SK-N-SH treated with all-trans-retinoic acid at 6 μM for 48 hours (cell line): ENCODE results near the gene HERC2.

ENCODE experiments used
- ATAC-seq: fragments of 200-7000 bp; cut with Tn5 transposase; 3 replicates; pipeline ENCODE4 v1.9.1; 2020; ENCODE audit warnings: mild to moderate bottlenecking, moderate library complexity
- ARNTL ChIP-seq: fragments of 450-650 bp; formaldehyde crosslinking; IDR thresholded peaks from 2 replicates; pipeline ENCODE4 v1.5.0; 2020; ENCODE audit warnings: low read depth, mild to moderate bottlenecking, moderate library complexity, borderline replicate concordance
- BACH2 ChIP-seq: fragments of 250-450 bp; sonication (Bioruptor Pico); IDR thresholded peaks from 2 replicates; pipeline ENCODE4 v1.9.0; 2021; ENCODE audit warnings: mild to moderate bottlenecking, borderline replicate concordance
- ESRRG ChIP-seq: fragments of 250-450 bp; sonication (Bioruptor Pico); IDR thresholded peaks from 2 replicates; pipeline ENCODE4 v1.6.1; 2021; ENCODE audit warnings: mild to moderate bottlenecking
- GLIS3 ChIP-seq: fragments of 250-450 bp; sonication (Bioruptor Pico); IDR thresholded peaks from 2 replicates; pipeline ENCODE4 v1.5.0; 2020; ENCODE audit warnings: mild to moderate bottlenecking, moderate library complexity
- ISL1 ChIP-seq: fragments of 250-450 bp; sonication (Bioruptor Pico); IDR thresholded peaks from 2 replicates; pipeline ENCODE4 v2.1.2; 2022; ENCODE audit warnings: mild to moderate bottlenecking, moderate library complexity
- OSR1 ChIP-seq: fragments of 250-450 bp; sonication (Bioruptor Pico); IDR thresholded peaks from 2 replicates; pipeline ENCODE4 v1.8.0; 2022; ENCODE audit warnings: moderate library complexity, mild to moderate bottlenecking, inconsistent platforms
- PPARA ChIP-seq: fragments of 250-450 bp; sonication (Bioruptor Pico); IDR thresholded peaks from 2 replicates; pipeline ENCODE4 v1.5.0; 2020; ENCODE audit warnings: mild to moderate bottlenecking, borderline replicate concordance
- RARB ChIP-seq: fragments of 250-450 bp; sonication (Bioruptor Pico); IDR thresholded peaks from 2 replicates; pipeline ENCODE4 v1.8.0; 2021; ENCODE audit warnings: mild to moderate bottlenecking, moderate library complexity
- SNAI2 ChIP-seq: fragments of 250-450 bp; sonication (Bioruptor Pico); IDR thresholded peaks from 2 replicates; pipeline ENCODE4 v1.5.0; 2020; ENCODE audit warnings: mild to moderate bottlenecking, moderate library complexity
- TCF4 ChIP-seq: fragments of 250-450 bp; sonication (Bioruptor Pico); IDR thresholded peaks from 2 replicates; pipeline ENCODE4 v1.8.0; 2021; ENCODE audit warnings: mild to moderate bottlenecking, moderate library complexity, borderline replicate concordance
- TOX ChIP-seq: fragments of 250-450 bp; sonication (Bioruptor Pico); IDR thresholded peaks from 2 replicates; pipeline ENCODE4 v1.8.0; 2021; ENCODE audit warnings: mild to moderate bottlenecking, moderate library complexity, borderline replicate concordance
- ZFP30 ChIP-seq: fragments of 450-650 bp; formaldehyde crosslinking; IDR thresholded peaks from 2 replicates; pipeline ENCODE4 v1.5.0; 2022; ENCODE audit warnings: mild to moderate bottlenecking, moderate library complexity
- ZNF565 ChIP-seq: fragments of 450-650 bp; formaldehyde crosslinking; conservative IDR thresholded peaks from 2 replicates; pipeline ENCODE4 v1.5.0; 2020; ENCODE audit warnings: low read depth, mild to moderate bottlenecking, moderate library complexity
- ZNF70 ChIP-seq: fragments of 450-650 bp; formaldehyde crosslinking; IDR thresholded peaks from 2 replicates; pipeline ENCODE4 v1.5.0; 2020; ENCODE audit warnings: mild to moderate bottlenecking, moderate library complexity
- ZNF8 ChIP-seq: fragments of 450-650 bp; formaldehyde crosslinking; IDR thresholded peaks from 2 replicates; pipeline ENCODE4 v1.5.0; 2020; ENCODE audit warnings: mild to moderate bottlenecking, moderate library complexity
- TF ChIP-seq, protein P1 (sequence below): fragments of 250-450 bp; sonication (Bioruptor Pico); IDR thresholded peaks from 2 replicates; pipeline ENCODE4 v1.8.0; 2021; ENCODE audit warnings: low read depth, mild to moderate bottlenecking, moderate library complexity, borderline replicate concordance
- TF ChIP-seq, protein P2 (sequence below): fragments of 250-450 bp; sonication (Bioruptor Pico); IDR thresholded peaks from 2 replicates; pipeline ENCODE4 v1.8.0; 2020; ENCODE audit warnings: mild to moderate bottlenecking, moderate library complexity, borderline replicate concordance
- TF ChIP-seq, protein P3 (sequence below): fragments of 250-450 bp; sonication (Bioruptor Pico); IDR thresholded peaks from 2 replicates; pipeline ENCODE4 v1.5.1; 2021; ENCODE audit warnings: mild to moderate bottlenecking, moderate library complexity
- TF ChIP-seq, protein P4 (sequence below): fragments of 250-450 bp; sonication (Bioruptor Pico); IDR thresholded peaks from 2 replicates; pipeline ENCODE4 v1.5.0; 2020; ENCODE audit warnings: mild to moderate bottlenecking, moderate library complexity
- TF ChIP-seq, protein P5 (sequence below): fragments of 250-450 bp; sonication (Bioruptor Pico); IDR thresholded peaks from 2 replicates; pipeline ENCODE4 v1.5.1; 2020; ENCODE audit warnings: low read depth, mild to moderate bottlenecking, moderate library complexity

The HERC2 gene

DNA sequence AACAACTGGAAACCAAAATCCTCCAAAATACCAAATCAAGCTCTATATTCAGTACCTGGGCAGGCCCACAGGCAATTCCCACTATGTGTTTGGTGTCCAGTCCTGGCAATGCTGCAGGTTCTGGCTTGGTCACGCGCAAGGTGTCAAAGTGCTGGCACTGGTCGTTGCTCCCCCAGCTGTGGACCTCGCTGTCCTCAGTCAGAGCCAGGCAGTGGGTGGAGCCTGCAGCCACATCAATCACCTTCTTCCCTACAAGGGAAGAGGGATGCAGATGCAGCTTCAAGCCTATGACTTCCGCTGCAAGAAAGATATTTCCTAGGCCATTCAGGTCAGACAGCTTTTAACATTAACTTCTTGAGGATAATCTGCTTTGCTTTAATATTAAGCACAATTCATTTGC is 61.3 kb downstream of the HERC2 start:
- TF ChIP-seq ESRRG (CRISPR knock-in tag) (no peak), BACH2 (CRISPR knock-in tag) (no peak), ISL1 (CRISPR knock-in tag) (no peak), RARB (no peak), ZNF8 (CRISPR knock-in tag) (no peak), SNAI2 (CRISPR knock-in tag) (no peak), ZNF565 (no peak), PPARA (no peak)
- TF ChIP-seq, all 23 proteins: peak for 0
- ATAC-seq = no peak

DNA sequence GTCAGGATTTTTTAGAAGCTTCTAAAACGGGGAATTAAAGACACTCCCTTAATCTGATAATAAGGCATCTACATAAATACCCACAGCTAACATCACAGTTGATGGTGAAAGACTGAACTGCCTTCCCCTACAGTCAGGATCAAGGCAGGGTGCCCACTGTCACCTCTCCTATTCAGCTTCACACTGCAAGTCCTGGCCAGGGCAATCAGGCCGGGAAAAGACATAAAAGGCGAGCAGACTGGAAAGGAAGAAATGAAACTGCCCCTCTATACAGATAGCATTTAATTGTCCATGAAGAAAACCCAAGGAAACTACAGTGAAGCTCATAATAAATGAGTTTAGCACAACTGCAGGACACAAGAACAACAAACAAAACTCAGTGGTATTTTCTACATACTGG is 61.7 kb downstream of the HERC2 start:
- ATAC-seq = no peak
- TF ChIP-seq, protein P1, sequence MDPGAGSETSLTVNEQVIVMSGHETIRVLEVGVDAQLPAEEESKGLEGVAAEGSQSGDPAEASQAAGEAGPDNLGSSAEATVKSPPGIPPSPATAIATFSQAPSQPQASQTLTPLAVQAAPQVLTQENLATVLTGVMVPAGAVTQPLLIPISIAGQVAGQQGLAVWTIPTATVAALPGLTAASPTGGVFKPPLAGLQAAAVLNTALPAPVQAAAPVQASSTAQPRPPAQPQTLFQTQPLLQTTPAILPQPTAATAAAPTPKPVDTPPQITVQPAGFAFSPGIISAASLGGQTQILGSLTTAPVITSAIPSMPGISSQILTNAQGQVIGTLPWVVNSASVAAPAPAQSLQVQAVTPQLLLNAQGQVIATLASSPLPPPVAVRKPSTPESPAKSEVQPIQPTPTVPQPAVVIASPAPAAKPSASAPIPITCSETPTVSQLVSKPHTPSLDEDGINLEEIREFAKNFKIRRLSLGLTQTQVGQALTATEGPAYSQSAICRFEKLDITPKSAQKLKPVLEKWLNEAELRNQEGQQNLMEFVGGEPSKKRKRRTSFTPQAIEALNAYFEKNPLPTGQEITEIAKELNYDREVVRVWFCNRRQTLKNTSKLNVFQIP = no peak
- TF ChIP-seq ZNF70 (CRISPR knock-in tag) (no peak), TOX (CRISPR knock-in tag) (no peak), PPARA (no peak), ZNF565 (no peak), ARNTL (CRISPR knock-in tag) (no peak), OSR1 (CRISPR knock-in tag) (no peak), ZFP30 (CRISPR knock-in tag) (no peak), RARB (no peak), ESRRG (CRISPR knock-in tag) (no peak), BACH2 (CRISPR knock-in tag) (no peak), GLIS3 (no peak), ZNF8 (CRISPR knock-in tag) (no peak), TCF4 (CRISPR knock-in tag) (no peak)
- TF ChIP-seq, protein P2, sequence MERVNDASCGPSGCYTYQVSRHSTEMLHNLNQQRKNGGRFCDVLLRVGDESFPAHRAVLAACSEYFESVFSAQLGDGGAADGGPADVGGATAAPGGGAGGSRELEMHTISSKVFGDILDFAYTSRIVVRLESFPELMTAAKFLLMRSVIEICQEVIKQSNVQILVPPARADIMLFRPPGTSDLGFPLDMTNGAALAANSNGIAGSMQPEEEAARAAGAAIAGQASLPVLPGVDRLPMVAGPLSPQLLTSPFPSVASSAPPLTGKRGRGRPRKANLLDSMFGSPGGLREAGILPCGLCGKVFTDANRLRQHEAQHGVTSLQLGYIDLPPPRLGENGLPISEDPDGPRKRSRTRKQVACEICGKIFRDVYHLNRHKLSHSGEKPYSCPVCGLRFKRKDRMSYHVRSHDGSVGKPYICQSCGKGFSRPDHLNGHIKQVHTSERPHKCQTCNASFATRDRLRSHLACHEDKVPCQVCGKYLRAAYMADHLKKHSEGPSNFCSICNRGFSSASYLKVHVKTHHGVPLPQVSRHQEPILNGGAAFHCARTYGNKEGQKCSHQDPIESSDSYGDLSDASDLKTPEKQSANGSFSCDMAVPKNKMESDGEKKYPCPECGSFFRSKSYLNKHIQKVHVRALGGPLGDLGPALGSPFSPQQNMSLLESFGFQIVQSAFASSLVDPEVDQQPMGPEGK (CRISPR knock-in tag) = no peak
- TF ChIP-seq, protein P3, sequence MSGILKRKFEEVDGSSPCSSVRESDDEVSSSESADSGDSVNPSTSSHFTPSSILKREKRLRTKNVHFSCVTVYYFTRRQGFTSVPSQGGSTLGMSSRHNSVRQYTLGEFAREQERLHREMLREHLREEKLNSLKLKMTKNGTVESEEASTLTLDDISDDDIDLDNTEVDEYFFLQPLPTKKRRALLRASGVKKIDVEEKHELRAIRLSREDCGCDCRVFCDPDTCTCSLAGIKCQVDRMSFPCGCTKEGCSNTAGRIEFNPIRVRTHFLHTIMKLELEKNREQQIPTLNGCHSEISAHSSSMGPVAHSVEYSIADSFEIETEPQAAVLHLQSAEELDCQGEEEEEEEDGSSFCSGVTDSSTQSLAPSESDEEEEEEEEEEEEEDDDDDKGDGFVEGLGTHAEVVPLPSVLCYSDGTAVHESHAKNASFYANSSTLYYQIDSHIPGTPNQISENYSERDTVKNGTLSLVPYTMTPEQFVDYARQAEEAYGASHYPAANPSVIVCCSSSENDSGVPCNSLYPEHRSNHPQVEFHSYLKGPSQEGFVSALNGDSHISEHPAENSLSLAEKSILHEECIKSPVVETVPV = no peak
- TF ChIP-seq, protein P4, sequence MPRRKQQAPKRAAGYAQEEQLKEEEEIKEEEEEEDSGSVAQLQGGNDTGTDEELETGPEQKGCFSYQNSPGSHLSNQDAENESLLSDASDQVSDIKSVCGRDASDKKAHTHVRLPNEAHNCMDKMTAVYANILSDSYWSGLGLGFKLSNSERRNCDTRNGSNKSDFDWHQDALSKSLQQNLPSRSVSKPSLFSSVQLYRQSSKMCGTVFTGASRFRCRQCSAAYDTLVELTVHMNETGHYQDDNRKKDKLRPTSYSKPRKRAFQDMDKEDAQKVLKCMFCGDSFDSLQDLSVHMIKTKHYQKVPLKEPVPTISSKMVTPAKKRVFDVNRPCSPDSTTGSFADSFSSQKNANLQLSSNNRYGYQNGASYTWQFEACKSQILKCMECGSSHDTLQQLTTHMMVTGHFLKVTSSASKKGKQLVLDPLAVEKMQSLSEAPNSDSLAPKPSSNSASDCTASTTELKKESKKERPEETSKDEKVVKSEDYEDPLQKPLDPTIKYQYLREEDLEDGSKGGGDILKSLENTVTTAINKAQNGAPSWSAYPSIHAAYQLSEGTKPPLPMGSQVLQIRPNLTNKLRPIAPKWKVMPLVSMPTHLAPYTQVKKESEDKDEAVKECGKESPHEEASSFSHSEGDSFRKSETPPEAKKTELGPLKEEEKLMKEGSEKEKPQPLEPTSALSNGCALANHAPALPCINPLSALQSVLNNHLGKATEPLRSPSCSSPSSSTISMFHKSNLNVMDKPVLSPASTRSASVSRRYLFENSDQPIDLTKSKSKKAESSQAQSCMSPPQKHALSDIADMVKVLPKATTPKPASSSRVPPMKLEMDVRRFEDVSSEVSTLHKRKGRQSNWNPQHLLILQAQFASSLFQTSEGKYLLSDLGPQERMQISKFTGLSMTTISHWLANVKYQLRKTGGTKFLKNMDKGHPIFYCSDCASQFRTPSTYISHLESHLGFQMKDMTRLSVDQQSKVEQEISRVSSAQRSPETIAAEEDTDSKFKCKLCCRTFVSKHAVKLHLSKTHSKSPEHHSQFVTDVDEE (CRISPR knock-in tag) = no peak
- TF ChIP-seq, protein P5, sequence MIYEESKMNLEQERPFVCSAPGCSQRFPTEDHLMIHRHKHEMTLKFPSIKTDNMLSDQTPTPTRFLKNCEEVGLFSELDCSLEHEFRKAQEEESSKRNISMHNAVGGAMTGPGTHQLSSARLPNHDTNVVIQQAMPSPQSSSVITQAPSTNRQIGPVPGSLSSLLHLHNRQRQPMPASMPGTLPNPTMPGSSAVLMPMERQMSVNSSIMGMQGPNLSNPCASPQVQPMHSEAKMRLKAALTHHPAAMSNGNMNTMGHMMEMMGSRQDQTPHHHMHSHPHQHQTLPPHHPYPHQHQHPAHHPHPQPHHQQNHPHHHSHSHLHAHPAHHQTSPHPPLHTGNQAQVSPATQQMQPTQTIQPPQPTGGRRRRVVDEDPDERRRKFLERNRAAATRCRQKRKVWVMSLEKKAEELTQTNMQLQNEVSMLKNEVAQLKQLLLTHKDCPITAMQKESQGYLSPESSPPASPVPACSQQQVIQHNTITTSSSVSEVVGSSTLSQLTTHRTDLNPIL (CRISPR knock-in tag) = no peak

DNA sequence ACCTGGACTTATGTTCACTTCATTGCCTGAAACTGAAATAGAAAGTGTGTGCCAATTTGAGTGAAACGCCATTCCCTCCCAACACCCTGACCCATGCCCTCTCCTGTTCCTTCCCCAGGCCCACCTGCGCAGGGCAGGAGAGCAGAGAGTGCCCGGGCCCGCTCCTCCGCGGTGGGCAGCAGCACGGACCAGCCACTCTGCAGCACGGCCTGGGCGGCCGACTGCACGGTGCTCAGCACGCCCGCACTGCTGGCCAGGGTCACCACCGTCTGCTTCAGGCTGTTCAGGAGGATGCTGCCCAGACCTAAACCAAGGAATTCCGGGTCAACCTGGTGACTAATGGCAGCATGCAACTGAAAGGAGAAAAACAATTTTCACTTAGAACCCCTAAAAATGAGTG is 66.0 kb downstream of the HERC2 start:
- TF ChIP-seq ESRRG (CRISPR knock-in tag) (no peak), ISL1 (CRISPR knock-in tag) (no peak), ARNTL (CRISPR knock-in tag) (no peak), ZNF8 (CRISPR knock-in tag) (no peak)
- TF ChIP-seq, protein P2 (CRISPR knock-in tag) = no peak
- no peak for ATAC-seq
